NT2/D1 (cell line): ENCODE data around the gene RIC3.

Experiments used
- SUZ12 ChIP-seq: IDR thresholded peaks from 2 replicates; pipeline ENCODE4 v1.6.1; 2011; ENCODE audit not compliant: insufficient read length, insufficient read depth; ENCODE audit errors: extremely low read depth
- YY1 ChIP-seq: IDR thresholded peaks from 2 replicates; pipeline ENCODE4 v1.6.1; 2011; ENCODE audit not compliant: insufficient read length, insufficient read depth
- ZNF274 ChIP-seq: IDR thresholded peaks from 2 replicates; pipeline ENCODE4 v1.6.1; 2011; ENCODE audit warnings: mild to moderate bottlenecking, low read depth, low read length

GRCh38 chr11:8087185-8087584, 81.6 kb downstream of the RIC3 start:
- TF ChIP-seq ZNF274 (no peak), YY1 (no peak), SUZ12 (no peak)
